Endodermal cell (in vitro differentiated cells): Measurements from ENCODE around the gene NUDT21. TPM values are rescaled to one million over a fixed set of nuclear protein-coding genes. Genes with fewer than 3 reads are reported as not detected.
"Not testable (repeated sequence)": the region's sequence is repeated elsewhere in the genome, so short reads cannot be mapped to it uniquely, and the experiment has no call there.

Experiments
- DNase-seq: peaks from one replicate; pipeline ENCODE4 v3.0.0-alpha.2; 2017
- H3K27ac ChIP-seq: 2 replicates; pipeline ENCODE4 v1.5.1; 2013; ENCODE audit warnings: mild to moderate bottlenecking, low read depth, low read length, moderate library complexity
- H3K27me3 ChIP-seq: 2 replicates; pipeline ENCODE4 v1.6.1; 2013; ENCODE audit warnings: mild to moderate bottlenecking, low read length, moderate library complexity; ENCODE audit not compliant: insufficient read depth, control insufficient read depth, poor library complexity, severe bottlenecking
- H3K36me3 ChIP-seq: 2 replicates; pipeline ENCODE4 v1.7.0; 2013; ENCODE audit warnings: mild to moderate bottlenecking, low read length, moderate library complexity; ENCODE audit not compliant: control insufficient read depth, insufficient read depth
- H3K4me1 ChIP-seq: one replicate; pipeline ENCODE4 v1.7.0; 2013; ENCODE audit warnings: low read length; ENCODE audit not compliant: control insufficient read depth, insufficient read depth
- H3K4me3 ChIP-seq: 2 replicates; pipeline ENCODE4 v1.5.1; 2013; ENCODE audit warnings: mild to moderate bottlenecking, low read length, moderate library complexity
- H3K9ac ChIP-seq: 2 replicates; pipeline ENCODE4 v1.6.1; 2013; ENCODE audit warnings: mild to moderate bottlenecking, low read length, moderate library complexity; ENCODE audit not compliant: poor library complexity, severe bottlenecking; ENCODE audit errors: extremely low read depth
- H3K9me3 ChIP-seq: 2 replicates; pipeline ENCODE4 v1.6.1; 2013; ENCODE audit warnings: mild to moderate bottlenecking, low read length, moderate library complexity; ENCODE audit not compliant: control insufficient read depth
- H3K27ac Mint-ChIP-seq: 2 replicates; pipeline ENCODE4 v1.8.0; 2020; ENCODE audit warnings: mixed read lengths
- H3K27me3 Mint-ChIP-seq: 2 replicates; pipeline ENCODE4 v1.8.0; 2021; ENCODE audit warnings: mild to moderate bottlenecking, mixed read lengths; ENCODE audit not compliant: insufficient read depth
- H3K36me3 Mint-ChIP-seq: 2 replicates; pipeline ENCODE4 v1.8.0; 2020; ENCODE audit warnings: low read depth, mixed read lengths
- H3K4me1 Mint-ChIP-seq: 2 replicates; pipeline ENCODE4 v1.8.0; 2020; ENCODE audit warnings: mixed read lengths
- H3K4me3 Mint-ChIP-seq: 2 replicates; pipeline ENCODE4 v1.8.0; 2020; ENCODE audit warnings: mild to moderate bottlenecking, moderate library complexity, mixed read lengths
- H3K9me3 Mint-ChIP-seq: 2 replicates; pipeline ENCODE4 v1.8.0; 2020; ENCODE audit warnings: mild to moderate bottlenecking, mixed read lengths
- WGBS, 2 experiments: methylation state at CpG; one replicate each; pipeline versions ENCODE4 v1.1.5 to v1.1.7; 2013; ENCODE audit warnings: missing lambda C conversion rate in 2 of 2, mixed read lengths in 1 of 2; ENCODE audit not compliant: insufficient coverage in 1 of 2, insufficient read length in 1 of 2; 5-methylcytosine and 5-hydroxymethylcytosine counted together
- total RNA-seq, 2 donors: library from RNA; stranded (reverse); fragmentation: NEBNext Ultra II Directional in 1 of 2; extraction: Animal tissue kit (Norgen Biotek cat#: 25700) in 1 of 2; gene quantifications; 2 replicates in 1 of 2; 3 replicates in 1 of 2; pipeline ENCODE4 v1.2.1, GENCODE V29; 2021
- TF ChIP-seq, protein P1 (sequence below): fragments of 200-600 bp; sonication (generic); conservative IDR thresholded peaks from 2 replicates; pipeline ENCODE4 v1.5.0; 2021; ENCODE audit warnings: antibody characterized with exemption, mild to moderate bottlenecking

Gene NUDT21
- total RNA-seq, 2 donors from 2014 or later, result 177 to 185 TPM

DNA sequence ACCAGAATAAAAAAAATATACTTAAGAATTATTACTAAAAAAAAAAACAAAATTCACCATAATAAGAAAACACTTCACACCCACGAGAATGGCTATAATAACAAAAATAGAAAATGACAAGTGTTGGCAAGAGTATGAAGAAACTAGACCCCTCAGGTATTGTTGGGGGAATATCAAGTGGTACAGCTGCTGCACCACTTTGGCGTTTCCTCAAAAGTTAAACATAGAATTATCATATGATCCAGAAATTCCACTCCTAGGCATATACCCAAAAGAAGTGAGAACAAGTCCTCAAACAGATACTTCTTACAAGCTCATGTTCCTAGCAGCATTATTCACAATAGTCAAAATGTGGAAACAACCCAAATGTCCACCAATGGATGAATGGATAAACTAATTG lies 52.1 kb downstream of the NUDT21 start:
- Histone ChIP-seq H3K27me3 (no peaks in the 10 kb centered on the region), H3K27ac (no peak overlapping the region), H3K9ac (no peak overlapping the region), H3K9me3 (no peaks in the 10 kb centered on the region), H3K36me3 (peaks cover 41% of the 10 kb centered on the region), H3K4me3 (no peak overlapping the region), H3K4me1 (no peaks in the 10 kb centered on the region)
- H3K4me3 Mint-ChIP-seq, result no peak overlapping the region
- no peak for DNase-seq
- H3K27me3 Mint-ChIP-seq, result no peaks in the 10 kb centered on the region
- 80 to 89% methylated on average over 1 of the region's 2 CpGs for WGBS, 2 experiments
- H3K4me1 Mint-ChIP-seq, result no peaks in the 10 kb centered on the region
- TF ChIP-seq, protein P1, sequence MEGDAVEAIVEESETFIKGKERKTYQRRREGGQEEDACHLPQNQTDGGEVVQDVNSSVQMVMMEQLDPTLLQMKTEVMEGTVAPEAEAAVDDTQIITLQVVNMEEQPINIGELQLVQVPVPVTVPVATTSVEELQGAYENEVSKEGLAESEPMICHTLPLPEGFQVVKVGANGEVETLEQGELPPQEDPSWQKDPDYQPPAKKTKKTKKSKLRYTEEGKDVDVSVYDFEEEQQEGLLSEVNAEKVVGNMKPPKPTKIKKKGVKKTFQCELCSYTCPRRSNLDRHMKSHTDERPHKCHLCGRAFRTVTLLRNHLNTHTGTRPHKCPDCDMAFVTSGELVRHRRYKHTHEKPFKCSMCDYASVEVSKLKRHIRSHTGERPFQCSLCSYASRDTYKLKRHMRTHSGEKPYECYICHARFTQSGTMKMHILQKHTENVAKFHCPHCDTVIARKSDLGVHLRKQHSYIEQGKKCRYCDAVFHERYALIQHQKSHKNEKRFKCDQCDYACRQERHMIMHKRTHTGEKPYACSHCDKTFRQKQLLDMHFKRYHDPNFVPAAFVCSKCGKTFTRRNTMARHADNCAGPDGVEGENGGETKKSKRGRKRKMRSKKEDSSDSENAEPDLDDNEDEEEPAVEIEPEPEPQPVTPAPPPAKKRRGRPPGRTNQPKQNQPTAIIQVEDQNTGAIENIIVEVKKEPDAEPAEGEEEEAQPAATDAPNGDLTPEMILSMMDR, result no peak
- H3K36me3 Mint-ChIP-seq, result peaks cover 63% of the 10 kb centered on the region
- peaks cover 7% of the 10 kb centered on the region for H3K9me3 Mint-ChIP-seq
- no peak overlapping the region for H3K27ac Mint-ChIP-seq

GRCh38 chr16:56396724-56397123 lies 54.4 kb downstream of the NUDT21 start:
- not testable (repeated sequence) for H3K4me1 Mint-ChIP-seq, H3K27me3 Mint-ChIP-seq, H3K4me1 ChIP-seq, H3K27ac ChIP-seq, H3K27ac Mint-ChIP-seq, H3K9me3 ChIP-seq, DNase-seq, H3K9ac ChIP-seq, H3K4me3 Mint-ChIP-seq, H3K4me3 ChIP-seq, H3K27me3 ChIP-seq
- H3K36me3 Mint-ChIP-seq, result peaks cover 73% of the 10 kb centered on the region
- 79 to 88% methylated on average over 2 to 3 of the region's 3 CpGs for WGBS, 2 experiments
- peaks cover 22% of the 10 kb centered on the region for H3K36me3 ChIP-seq
- peaks cover 24% of the 10 kb centered on the region for H3K9me3 Mint-ChIP-seq

GRCh38 chr16:56389554-56389953 lies 61.6 kb downstream of the NUDT21 start:
- no peak overlapping the region for H3K4me3 Mint-ChIP-seq
- WGBS, 2 experiments, result 92% methylated on average over 3 of the region's 3 CpGs
- no peaks in the 10 kb centered on the region for H3K4me1 Mint-ChIP-seq
- no peaks in the 10 kb centered on the region for H3K27me3 Mint-ChIP-seq
- Histone ChIP-seq H3K9me3 (peaks cover 8% of the 10 kb centered on the region), H3K27me3 (no peaks in the 10 kb centered on the region), H3K4me1 (no peaks in the 10 kb centered on the region), H3K9ac (no peak overlapping the region), H3K36me3 (peaks cover 60% of the 10 kb centered on the region), H3K4me3 (no peak overlapping the region), H3K27ac (no peak overlapping the region)
- DNase-seq, result no peak
- peaks cover 85% of the 10 kb centered on the region for H3K36me3 Mint-ChIP-seq
- H3K9me3 Mint-ChIP-seq, result peaks cover 28% of the 10 kb centered on the region
- no peak overlapping the region for H3K27ac Mint-ChIP-seq
- TF ChIP-seq, protein P1, result no peak

- peaks cover 9% of the 10 kb centered on the region for H3K9me3 ChIP-seq
- no peak overlapping the region for H3K4me3 ChIP-seq
- TF ChIP-seq, protein P1, result no peak
- Mint-ChIP-seq H3K27ac (no peak overlapping the region), H3K9me3 (peaks cover 25% of the 10 kb centered on the region), H3K4me1 (no peaks in the 10 kb centered on the region), H3K36me3 (peaks cover 88% of the 10 kb centered on the region), H3K27me3 (no peaks in the 10 kb centered on the region), H3K4me3 (no peak overlapping the region)
- peaks cover 73% of the 10 kb centered on the region for H3K36me3 ChIP-seq
- no peaks in the 10 kb centered on the region for H3K4me1 ChIP-seq
- H3K27ac ChIP-seq, result no peak overlapping the region
- DNase-seq, result no peak
- H3K9ac ChIP-seq, result no peak overlapping the region
- no peaks in the 10 kb centered on the region for H3K27me3 ChIP-seq
Observed at GRCh38 chr16:56388209-56388608, 62.9 kb downstream of the NUDT21 start.
